Activated T-helper 2 cell treated with anti-CD3 and anti-CD28 coated beads, Interferon-gamma antibody, Interleukin-2, Interleukin-4, amounts not matched to agents 10 μg/mL and 5 μg/mL and 100 μg/mL, durations not matched to agents 14 hours and 24 hours and 36 hours (primary cell): Measurements from ENCODE around the gene SPDEF. TPM values are rescaled to one million over a fixed set of nuclear protein-coding genes. Genes with fewer than 3 reads are reported as not detected.

Experiments
- DNase-seq: peaks from one replicate; pipeline ENCODE4 v3.0.0; 2021; ENCODE audit warnings: low spot score
- H3K27ac Mint-ChIP-seq: one replicate; pipeline ENCODE4 v1.8.0; 2021; ENCODE audit warnings: mixed read lengths
- H3K27me3 Mint-ChIP-seq: one replicate; pipeline ENCODE4 v1.8.0; 2021; ENCODE audit warnings: low read depth, mixed read lengths
- H3K36me3 Mint-ChIP-seq: one replicate; pipeline ENCODE4 v1.8.0; 2021; ENCODE audit warnings: low read depth, mixed read lengths
- H3K4me1 Mint-ChIP-seq: one replicate; pipeline ENCODE4 v1.8.0; 2021; ENCODE audit warnings: low read depth, mixed read lengths
- H3K4me3 Mint-ChIP-seq: one replicate; pipeline ENCODE4 v1.8.0; 2021; ENCODE audit warnings: low read depth, mild to moderate bottlenecking, moderate library complexity, mixed read lengths
- H3K9me3 Mint-ChIP-seq: one replicate; pipeline ENCODE4 v1.8.0; 2021; ENCODE audit warnings: mixed read lengths
- intact Hi-C: fragments of 100-400 bp; cut with micrococcal nuclease; formaldehyde crosslinking; loops from one replicate; pipeline ENCODE4 v1.15.1; 2023
- total RNA-seq: library from RNA; stranded (reverse); gene quantifications from 2 replicates; pipeline ENCODE4 v1.2.3, GENCODE V29; 2022

The SPDEF gene
- total RNA-seq, 1 donor from 2014 or later, result 0.16 TPM

- H3K4me1 Mint-ChIP-seq, result no peaks in the 10 kb centered on the region
- intact Hi-C loops, result no loop called here
- H3K27ac Mint-ChIP-seq, result no peak overlapping the region
- H3K36me3 Mint-ChIP-seq, result no peaks in the 10 kb centered on the region
- H3K27me3 Mint-ChIP-seq, result no peaks in the 10 kb centered on the region
- H3K9me3 Mint-ChIP-seq, result no peaks in the 10 kb centered on the region
- no peak overlapping the region for H3K4me3 Mint-ChIP-seq
- DNase-seq, result no peak
Observed at GRCh38 chr6:34578445-34579262, 22.5 kb upstream of the SPDEF start.

DNA sequence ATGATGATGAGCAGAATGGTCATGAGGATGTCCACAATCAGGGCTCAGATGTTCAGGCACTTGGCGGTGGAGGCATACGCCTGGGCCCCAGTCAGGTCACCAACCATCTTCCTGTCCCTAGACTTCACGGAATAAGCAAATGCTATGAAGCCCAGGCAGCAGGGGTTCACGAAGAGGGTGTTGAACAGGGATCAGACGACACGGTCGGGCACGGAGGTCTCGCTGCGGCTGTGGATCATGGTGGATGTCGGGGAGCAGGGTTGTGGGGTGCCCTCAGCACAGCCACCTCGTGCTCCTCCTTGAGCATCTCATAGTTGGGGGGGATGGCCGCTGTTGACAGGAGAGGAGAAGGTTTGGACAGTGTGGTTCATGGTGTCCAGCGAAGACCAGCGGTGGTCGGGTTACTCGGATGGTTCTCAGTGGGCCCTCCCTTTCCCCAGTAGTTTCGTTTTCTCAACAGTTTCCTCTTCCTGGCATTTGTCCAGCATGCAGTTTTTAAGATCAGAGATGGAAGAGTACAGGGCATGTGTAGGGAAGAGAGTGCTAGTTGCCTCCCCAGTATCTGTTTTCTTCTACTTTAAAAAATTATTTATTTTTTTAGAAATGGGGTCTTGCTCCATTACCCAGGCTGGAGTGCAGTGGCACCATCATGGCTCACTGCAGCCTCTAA, 20.3 kb upstream of the SPDEF start:
- intact Hi-C loops, result no loop called here
- Mint-ChIP-seq H3K36me3 (no peaks in the 10 kb centered on the region), H3K27me3 (no peaks in the 10 kb centered on the region), H3K4me1 (no peaks in the 10 kb centered on the region), H3K4me3 (no peak overlapping the region), H3K27ac (no peak overlapping the region), H3K9me3 (no peaks in the 10 kb centered on the region)
- DNase-seq, result no peak

GRCh38 chr6:34575326-34575725, 19.2 kb upstream of the SPDEF start:
- H3K4me3 Mint-ChIP-seq, result no peak overlapping the region
- H3K27me3 Mint-ChIP-seq, result no peaks in the 10 kb centered on the region
- no peak overlapping the region for H3K27ac Mint-ChIP-seq

DNA sequence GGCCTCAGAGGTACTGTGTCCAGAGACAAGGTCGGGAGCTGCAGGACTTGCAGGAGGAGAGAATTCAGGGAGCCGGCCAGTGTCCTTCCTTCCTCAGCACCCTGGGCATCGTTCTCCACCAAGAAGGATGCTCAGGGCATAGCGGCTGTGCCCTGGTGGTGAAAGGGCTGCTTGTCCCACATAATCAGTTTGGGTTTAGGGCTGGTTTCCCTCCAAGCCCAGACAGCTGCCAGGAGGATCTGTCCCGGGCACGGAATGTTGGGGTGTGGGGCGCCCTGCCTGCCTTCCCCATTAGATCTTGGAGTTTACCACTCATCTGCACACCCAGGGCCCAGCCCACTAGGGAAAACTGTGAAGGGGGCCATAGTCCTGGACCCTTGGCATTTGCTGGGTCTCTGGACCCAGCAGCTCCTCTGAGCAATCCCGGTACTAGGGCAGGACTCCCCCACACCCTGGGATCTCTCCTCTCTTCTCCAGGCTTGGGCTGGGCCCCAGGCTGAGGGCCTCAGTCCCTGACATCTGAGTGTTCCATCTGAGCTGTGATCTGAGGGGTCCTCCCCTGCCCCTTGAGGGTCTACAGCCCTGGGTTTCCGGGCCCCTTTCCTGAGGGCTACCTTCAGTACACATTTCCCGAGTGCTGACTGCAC, 18.6 kb upstream of the SPDEF start:
- H3K4me3 Mint-ChIP-seq, result no peak overlapping the region
- H3K27me3 Mint-ChIP-seq, result no peaks in the 10 kb centered on the region
- DNase-seq, result no peak
- no peaks in the 10 kb centered on the region for H3K9me3 Mint-ChIP-seq
- H3K4me1 Mint-ChIP-seq, result no peaks in the 10 kb centered on the region
- H3K36me3 Mint-ChIP-seq, result no peaks in the 10 kb centered on the region
- H3K27ac Mint-ChIP-seq, result no peak overlapping the region
- intact Hi-C loops, result no loop called here

More at GRCh38 chr6:34575326-34575725, 19.2 kb upstream of the SPDEF start:
- intact Hi-C loops, result no loop called here
- H3K4me1 Mint-ChIP-seq, result no peaks in the 10 kb centered on the region
- no peak for DNase-seq
- H3K36me3 Mint-ChIP-seq, result no peaks in the 10 kb centered on the region
- no peaks in the 10 kb centered on the region for H3K9me3 Mint-ChIP-seq

DNA sequence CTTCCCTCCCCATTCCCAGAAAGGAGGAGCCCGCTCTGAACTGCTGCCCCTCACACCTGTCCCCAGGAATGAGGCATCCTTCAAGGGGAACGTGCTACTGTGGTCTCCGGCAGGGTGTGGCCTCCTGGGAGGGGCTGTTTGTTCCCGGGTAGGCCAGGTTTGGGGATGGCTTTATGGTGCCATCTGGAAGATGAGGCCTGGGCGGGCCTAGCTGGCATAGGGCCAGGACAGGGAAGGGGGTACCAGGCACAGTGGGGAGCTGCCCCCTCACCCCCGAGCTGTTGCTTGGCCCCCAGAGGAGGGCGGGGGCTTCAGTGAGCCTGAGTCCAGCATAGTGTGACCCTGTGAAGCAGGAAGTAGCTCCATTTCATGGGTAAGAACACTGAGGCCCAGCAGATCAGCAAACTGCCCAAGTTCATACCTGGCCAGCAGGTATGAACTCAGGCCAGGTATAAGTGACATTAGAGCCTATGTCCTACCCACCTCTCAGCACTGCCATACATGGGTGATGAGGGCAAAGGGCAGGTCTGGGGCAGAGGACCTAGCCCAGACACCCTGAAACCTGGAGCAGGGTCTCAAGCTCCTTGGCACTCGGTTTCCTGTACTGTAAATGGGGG, 17.5 kb upstream of the SPDEF start:
- Mint-ChIP-seq H3K4me3 (no peak overlapping the region), H3K27me3 (no peaks in the 10 kb centered on the region), H3K4me1 (no peaks in the 10 kb centered on the region), H3K9me3 (no peaks in the 10 kb centered on the region), H3K27ac (no peak overlapping the region), H3K36me3 (no peaks in the 10 kb centered on the region)
- intact Hi-C loops, result no loop called here
- no peak for DNase-seq

DNA sequence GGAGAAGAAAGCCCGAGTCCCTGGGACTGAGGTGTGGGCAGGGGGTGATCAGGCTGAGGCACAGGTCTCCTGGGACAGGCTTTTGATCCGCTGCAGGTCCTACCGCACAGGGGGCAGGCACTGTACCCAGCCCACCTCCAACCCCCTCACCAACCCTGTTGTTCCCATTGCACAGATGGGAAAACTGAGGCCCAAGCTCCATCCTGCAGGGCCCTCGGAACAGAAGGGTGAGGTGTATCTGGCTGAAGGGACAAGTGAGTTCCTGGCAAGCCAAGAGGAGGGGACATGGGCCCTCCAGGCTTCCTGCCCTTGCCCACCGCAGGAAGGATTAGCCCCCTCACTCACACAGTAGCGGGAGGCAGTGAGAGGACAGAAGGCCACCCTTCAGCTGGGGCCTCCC, 16.5 kb upstream of the SPDEF start:
- no peaks in the 10 kb centered on the region for H3K36me3 Mint-ChIP-seq
- intact Hi-C loops, result no loop called here
- no peak overlapping the region for H3K27ac Mint-ChIP-seq

GRCh38 chr6:34572021-34572420, 15.9 kb upstream of the SPDEF start:
- Mint-ChIP-seq H3K27ac (no peak overlapping the region), H3K9me3 (no peaks in the 10 kb centered on the region), H3K27me3 (no peaks in the 10 kb centered on the region), H3K4me3 (no peak overlapping the region), H3K4me1 (no peaks in the 10 kb centered on the region), H3K36me3 (no peaks in the 10 kb centered on the region)
- intact Hi-C loops, result no loop called here
- DNase-seq, result no peak

More for the DNA sequence above, 16.5 kb upstream of the SPDEF start:
- Mint-ChIP-seq H3K27me3 (no peaks in the 10 kb centered on the region), H3K4me1 (no peaks in the 10 kb centered on the region), H3K9me3 (no peaks in the 10 kb centered on the region), H3K4me3 (no peak overlapping the region)
- no peak for DNase-seq

DNA sequence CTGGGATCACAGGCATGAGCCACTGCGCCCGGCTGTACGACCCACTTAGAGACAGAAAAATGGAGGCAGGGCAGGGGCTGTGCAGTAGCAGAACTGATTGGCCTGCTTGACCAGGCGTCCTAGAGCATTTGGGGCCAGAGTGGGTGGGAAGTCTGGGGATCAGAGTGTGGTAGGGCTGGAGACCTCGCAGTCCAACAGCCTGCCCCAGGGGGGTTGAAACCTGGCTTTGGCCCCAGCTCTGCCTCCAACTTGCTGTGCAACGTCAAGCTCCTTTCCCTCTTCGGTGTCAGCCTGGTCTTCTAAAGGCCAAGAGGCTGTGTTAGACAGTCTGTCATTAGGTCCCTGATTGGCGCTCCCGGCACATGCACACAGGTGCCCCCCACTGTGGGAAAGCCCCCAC, 15.3 kb upstream of the SPDEF start:
- H3K9me3 Mint-ChIP-seq, result no peaks in the 10 kb centered on the region
- no peaks in the 10 kb centered on the region for H3K4me1 Mint-ChIP-seq
- no peak overlapping the region for H3K27ac Mint-ChIP-seq
- DNase-seq, result no peak
- intact Hi-C loops, result no loop called here
- H3K27me3 Mint-ChIP-seq, result no peaks in the 10 kb centered on the region
- H3K36me3 Mint-ChIP-seq, result no peaks in the 10 kb centered on the region
- no peak overlapping the region for H3K4me3 Mint-ChIP-seq

- H3K27me3 Mint-ChIP-seq, result no peaks in the 10 kb centered on the region
- no peaks in the 10 kb centered on the region for H3K4me1 Mint-ChIP-seq
- DNase-seq, result no peak
- H3K27ac Mint-ChIP-seq, result no peak overlapping the region
- H3K4me3 Mint-ChIP-seq, result no peak overlapping the region
- intact Hi-C loops, result no loop called here
- no peaks in the 10 kb centered on the region for H3K36me3 Mint-ChIP-seq
- H3K9me3 Mint-ChIP-seq, result no peaks in the 10 kb centered on the region
Observed at GRCh38 chr6:34570066-34570833, 14.1 kb upstream of the SPDEF start.

GRCh38 chr6:34569361-34569973, 13.3 kb upstream of the SPDEF start:
- DNase-seq, result no peak
- H3K9me3 Mint-ChIP-seq, result no peaks in the 10 kb centered on the region
- no peak overlapping the region for H3K27ac Mint-ChIP-seq
- no peaks in the 10 kb centered on the region for H3K27me3 Mint-ChIP-seq
- intact Hi-C loops, result no loop called here
- no peak overlapping the region for H3K4me3 Mint-ChIP-seq
- no peaks in the 10 kb centered on the region for H3K4me1 Mint-ChIP-seq
- H3K36me3 Mint-ChIP-seq, result no peaks in the 10 kb centered on the region

DNA sequence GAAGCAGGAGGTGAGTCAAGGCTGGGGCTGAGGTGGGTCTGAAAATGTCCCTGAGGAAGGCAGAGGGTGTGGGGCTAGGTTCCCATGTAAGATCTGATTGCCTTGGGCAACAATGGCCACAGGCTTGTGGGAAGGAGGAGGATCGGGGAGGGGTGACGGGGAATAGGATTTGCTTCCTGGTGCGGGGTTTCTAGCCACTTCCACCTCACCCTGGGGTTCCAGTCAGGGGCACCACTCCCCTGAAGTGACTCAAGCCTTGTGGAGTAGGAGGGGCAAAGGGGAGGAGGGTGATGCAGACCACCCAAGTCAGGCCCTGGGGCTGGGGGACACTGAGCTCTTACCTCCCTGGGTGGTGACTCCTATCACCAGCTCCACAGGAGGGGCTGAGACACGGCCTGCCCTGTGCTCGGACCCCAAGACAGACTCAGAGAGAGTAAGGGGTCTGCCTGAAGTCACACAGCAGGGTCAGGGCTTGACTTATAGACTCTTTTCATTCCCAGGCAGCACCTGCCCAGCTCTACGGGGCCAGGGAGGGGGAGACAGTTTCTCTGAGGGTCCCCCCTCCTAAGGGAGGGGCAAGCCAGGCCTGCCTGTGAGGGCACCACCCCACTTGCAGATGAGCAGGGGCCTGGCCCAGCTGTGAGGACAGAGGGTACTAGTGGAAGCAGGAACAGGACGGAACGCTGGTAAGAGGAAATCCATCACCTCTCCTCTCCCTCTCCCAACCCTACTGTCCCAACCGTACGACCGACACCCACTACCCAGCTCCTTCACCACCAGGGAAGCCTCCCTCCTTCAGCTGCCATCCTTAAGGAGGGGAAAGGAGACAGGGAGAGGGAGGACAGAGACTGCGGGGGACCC, 12.4 kb upstream of the SPDEF start:
- Mint-ChIP-seq H3K27ac (no peak overlapping the region), H3K36me3 (no peaks in the 10 kb centered on the region), H3K4me3 (no peak overlapping the region), H3K27me3 (no peaks in the 10 kb centered on the region), H3K9me3 (no peaks in the 10 kb centered on the region), H3K4me1 (no peaks in the 10 kb centered on the region)
- intact Hi-C loops, result no loop called here
- DNase-seq, result no peak
